GM21367 (cell line): ENCODE data around the gene PATJ.

Experiments used
- ATAC-seq: cut with Tn5 transposase; IDR thresholded peaks from one replicate; pipeline ENCODE4 v1.9.1; 2021; ENCODE audit not compliant: unreplicated experiment

The PATJ gene

GRCh38 chr1:62040973-62041372, 298.7 kb downstream of the PATJ start:
- no peak for ATAC-seq

GRCh38 chr1:62043154-62043553, 300.9 kb downstream of the PATJ start:
- no peak for ATAC-seq

GRCh38 chr1:62045574-62045973, 303.3 kb downstream of the PATJ start:
- ATAC-seq, result no peak

- no peak for ATAC-seq
Observed at GRCh38 chr1:62046927-62047326, 304.6 kb downstream of the PATJ start.

- ATAC-seq, result no peak
Observed at GRCh38 chr1:62050165-62050564, 307.9 kb downstream of the PATJ start.

- no peak for ATAC-seq
Observed at GRCh38 chr1:62052946-62053345, 310.7 kb downstream of the PATJ start.

- no peak for ATAC-seq
Observed at GRCh38 chr1:62054188-62054587, 311.9 kb downstream of the PATJ start.

- ATAC-seq, result no peak
Observed at GRCh38 chr1:62057230-62057629, 314.9 kb downstream of the PATJ start.

GRCh38 chr1:62057641-62058290, 315.5 kb downstream of the PATJ start:
- ATAC-seq, result no peak

GRCh38 chr1:62058956-62059355, 316.7 kb downstream of the PATJ start:
- ATAC-seq, result no peak

- no peak for ATAC-seq
Observed at GRCh38 chr1:62062087-62062486, 319.8 kb downstream of the PATJ start.

GRCh38 chr1:62064829-62065407, 322.6 kb downstream of the PATJ start:
- ATAC-seq, result no peak

GRCh38 chr1:62066713-62067112, 324.4 kb downstream of the PATJ start:
- ATAC-seq, result no peak

GRCh38 chr1:62068416-62068843, 326.1 kb downstream of the PATJ start:
- ATAC-seq, result no peak

- no peak for ATAC-seq
Observed at GRCh38 chr1:62068978-62069377, 326.7 kb downstream of the PATJ start.

- ATAC-seq, result no peak
Observed at GRCh38 chr1:62070384-62071011, 328.2 kb downstream of the PATJ start.

- ATAC-seq, result no peak
Observed at GRCh38 chr1:62071695-62072094, 329.4 kb downstream of the PATJ start.

GRCh38 chr1:62076286-62076685, 334.0 kb downstream of the PATJ start:
- no peak for ATAC-seq

- ATAC-seq, result no peak
Observed at GRCh38 chr1:62077821-62078220, 335.5 kb downstream of the PATJ start.

GRCh38 chr1:62082456-62083363, 340.4 kb downstream of the PATJ start:
- no peak for ATAC-seq

- no peak for ATAC-seq
Observed at GRCh38 chr1:62084310-62084890, 342.1 kb downstream of the PATJ start.
